GM18951 (cell line): ENCODE data around the gene PLBD1.

Experiments
- POLR2A ChIP-seq: IDR thresholded peaks from 4 replicates; pipeline ENCODE4 v1.6.1; 2011; ENCODE audit warnings: mild to moderate bottlenecking; ENCODE audit not compliant: insufficient read length, insufficient read depth; ENCODE audit errors: extremely low read depth
- in situ Hi-C: fragments of 300-500 bp; cut with MboI; formaldehyde crosslinking; loops from one replicate; pipeline ENCODE4 v1.12.0; 2022; ENCODE audit warnings: low sequenced_read_pairs, mixed read lengths, inconsistent platforms; ENCODE audit not compliant: unreplicated experiment

Gene PLBD1

DNA sequence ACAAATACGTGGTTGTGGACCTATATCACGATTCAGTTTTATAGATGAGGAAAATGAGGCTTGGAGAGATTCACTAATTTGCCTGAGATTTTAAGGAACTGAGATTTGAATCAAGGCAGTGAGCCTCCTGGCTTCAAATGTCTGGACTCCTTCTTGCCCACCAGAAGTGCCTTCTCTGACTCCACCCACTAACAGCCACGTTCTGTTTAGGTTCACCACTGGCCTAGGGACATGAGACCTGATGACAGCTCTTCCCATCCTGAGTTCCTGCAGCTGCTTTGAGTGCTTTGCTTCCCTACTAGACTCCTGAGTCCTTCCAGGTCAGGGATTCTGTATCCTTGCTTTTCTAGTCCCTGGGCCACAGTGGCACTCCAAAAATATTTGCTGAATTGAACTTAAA, 57.1 kb downstream of the PLBD1 start:
- TF ChIP-seq POLR2A, result no peak
- in situ Hi-C loops, result no loop called here

DNA sequence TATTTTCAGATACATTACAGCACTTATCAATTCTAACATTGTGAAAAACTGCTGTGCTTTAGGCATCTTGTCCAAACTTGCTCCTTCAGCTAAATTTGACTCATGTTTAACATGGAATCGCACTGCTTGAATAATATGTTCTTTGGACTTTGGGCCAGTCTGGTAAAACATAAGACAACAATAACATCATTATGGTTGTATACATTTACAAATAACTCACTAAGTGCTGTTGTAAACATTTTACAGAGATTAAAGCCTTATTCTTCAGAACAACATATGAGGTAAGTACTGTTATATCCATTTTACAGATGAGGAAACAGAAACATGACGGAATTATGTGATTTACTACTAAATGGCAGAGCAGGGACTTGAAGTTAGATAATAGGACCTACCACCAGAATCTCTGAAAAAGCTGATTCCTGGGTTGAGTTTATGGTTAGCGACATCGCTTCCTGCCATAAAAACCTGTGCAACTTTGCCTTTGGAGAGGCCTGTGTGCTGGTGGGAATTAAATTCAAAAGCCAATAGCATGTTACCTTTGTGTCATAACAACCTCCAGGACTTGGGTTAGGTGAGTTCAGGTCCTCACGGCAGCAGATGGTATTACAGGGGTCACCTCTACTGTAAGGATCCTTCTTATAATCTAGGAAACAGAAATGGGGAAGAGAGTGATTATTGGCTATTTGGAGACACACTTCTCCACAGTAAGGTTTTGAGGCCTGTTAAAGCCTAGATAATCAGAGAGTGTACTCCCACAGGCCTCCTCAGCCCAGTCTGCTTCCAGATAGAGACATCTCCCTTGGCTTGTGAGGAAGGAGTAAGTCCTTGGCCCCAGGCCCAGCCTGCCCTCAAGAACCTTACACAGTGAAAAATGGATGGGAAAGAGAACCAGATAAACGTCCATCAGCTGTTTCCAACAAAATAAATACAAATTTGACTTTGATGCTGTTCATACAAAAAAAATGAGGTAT, 61.8 kb downstream of the PLBD1 start:
- TF ChIP-seq POLR2A, result no peak
- in situ Hi-C loops, result no loop called here

DNA sequence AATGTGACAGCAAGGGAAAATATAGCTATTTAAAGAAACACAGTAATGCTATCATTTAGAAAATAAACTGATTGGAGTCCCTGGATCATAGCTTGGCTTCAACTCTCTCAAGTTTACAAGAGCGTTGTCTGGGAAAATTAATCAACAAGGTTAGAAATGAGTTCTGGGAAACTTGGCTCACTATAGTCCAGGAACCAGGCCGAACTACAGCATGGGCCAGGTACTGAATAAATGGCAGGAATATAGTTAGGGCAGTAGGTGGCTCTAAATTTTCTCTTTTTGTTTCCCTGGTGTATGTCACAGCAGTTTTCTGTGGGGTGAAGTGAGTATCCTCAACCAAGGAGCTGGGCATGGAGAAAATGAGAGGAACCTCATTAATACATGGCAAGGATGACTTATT, 72.4 kb downstream of the PLBD1 start:
- in situ Hi-C loops, result no loop called here
- no peak for TF ChIP-seq POLR2A

DNA sequence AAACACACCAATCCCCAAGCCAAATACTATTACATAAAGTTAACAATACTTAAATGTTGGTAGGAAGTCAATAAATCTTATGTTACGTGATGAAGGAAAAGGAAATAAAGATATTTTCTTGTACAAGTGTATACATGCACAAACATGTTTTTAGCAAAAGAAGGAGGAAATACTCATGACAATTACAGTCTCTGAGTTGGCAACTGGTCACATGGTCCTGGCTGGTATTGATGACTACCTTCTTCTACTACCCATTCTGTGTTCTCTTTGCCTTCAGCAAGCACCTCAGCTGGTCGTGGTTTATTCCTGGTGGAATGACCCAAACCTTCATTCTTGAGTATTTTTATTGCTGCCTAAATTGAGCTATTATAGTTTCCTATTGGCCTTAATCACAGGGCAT, 84.8 kb downstream of the PLBD1 start:
- in situ Hi-C loops, result no loop called here
- TF ChIP-seq POLR2A, result no peak

DNA sequence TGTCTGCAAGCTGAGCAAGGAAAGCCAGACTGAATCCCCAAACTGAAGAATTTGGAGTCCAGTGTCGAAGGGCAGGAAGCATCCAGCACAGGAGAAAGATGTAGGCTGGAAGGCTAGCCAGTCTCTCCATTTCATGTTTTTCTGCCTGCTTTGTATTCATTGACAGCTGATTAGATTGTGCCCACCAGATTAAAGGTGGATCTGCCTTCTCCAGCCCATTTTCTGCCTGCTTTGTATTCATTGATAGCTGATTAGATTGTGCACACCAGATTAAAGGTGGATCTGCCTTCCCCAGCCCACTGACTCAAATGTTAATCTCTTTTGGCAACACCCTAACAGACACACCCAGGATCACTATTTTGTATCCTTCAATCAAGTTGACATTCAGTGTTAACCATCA, 85.3 kb downstream of the PLBD1 start:
- TF ChIP-seq POLR2A, result no peak
- in situ Hi-C loops, result no loop called here

DNA sequence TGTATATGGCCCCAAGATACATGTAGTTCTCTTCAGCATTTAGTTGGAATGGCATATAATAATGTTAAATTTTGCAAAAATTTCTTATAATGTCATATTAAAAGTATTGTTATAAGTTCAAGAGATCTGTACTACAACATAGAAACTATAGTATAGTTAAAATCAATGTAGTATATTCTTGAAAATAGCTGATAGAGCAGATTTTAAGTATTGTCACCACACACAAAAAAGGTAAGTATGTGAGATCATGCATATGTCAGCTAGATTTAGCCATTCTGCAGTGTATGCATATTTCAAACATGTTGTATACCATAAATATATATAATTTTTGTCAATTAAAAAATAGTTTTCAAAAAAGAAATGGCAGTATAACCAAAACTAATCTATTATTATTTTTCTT, 86.5 kb downstream of the PLBD1 start:
- no peak for TF ChIP-seq POLR2A

DNA sequence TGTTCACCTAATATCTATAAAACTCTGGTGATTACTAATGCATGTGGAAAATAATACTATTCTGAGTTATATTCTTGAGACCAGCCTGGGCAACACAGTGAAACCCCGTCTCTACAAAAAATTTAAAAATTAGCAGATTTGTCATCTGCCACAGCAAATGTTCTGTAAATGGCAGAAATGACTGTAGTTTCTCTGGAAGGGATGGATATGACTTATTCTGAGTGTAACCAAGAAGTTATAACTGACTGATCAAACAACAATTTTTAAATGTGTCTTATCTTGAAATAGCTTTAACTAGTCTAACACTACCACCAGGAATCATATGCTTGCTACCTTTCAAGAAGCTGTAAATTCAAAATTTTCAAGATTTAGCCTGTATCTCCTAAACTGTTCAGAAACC, 88.7 kb downstream of the PLBD1 start:
- no peak for TF ChIP-seq POLR2A
- in situ Hi-C loops, result no loop called here

More for the DNA sequence above, 86.5 kb downstream of the PLBD1 start:
- in situ Hi-C loops, result no loop called here

DNA sequence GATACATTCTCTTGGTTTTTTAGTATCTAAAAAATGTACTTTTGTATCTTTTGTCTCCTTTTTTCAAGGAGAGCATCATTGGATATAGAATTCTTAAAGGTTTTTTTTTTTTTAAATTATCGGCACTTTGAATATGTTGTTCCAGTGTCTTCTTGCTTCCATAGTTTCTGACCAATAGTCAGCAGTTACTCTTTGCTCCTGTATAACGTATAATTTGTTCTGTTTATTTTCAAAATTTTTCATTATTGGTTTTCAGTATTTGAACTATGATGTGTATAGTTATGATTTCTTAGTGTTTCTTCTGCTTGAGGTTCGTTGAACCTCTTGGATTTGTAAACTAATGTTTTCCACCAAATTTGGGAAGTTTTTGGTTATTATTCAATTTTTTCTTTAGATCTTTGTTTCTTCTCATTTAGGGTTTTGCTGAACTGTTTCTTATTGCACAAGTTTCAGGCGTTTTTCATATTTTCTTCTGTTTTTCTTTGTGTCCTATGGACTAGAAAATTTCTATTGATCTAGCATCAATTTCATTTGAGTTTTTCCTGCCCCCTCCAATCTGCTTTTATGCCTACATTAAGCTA, 93.9 kb downstream of the PLBD1 start:
- no peak for TF ChIP-seq POLR2A
- in situ Hi-C loops, result no loop called here

DNA sequence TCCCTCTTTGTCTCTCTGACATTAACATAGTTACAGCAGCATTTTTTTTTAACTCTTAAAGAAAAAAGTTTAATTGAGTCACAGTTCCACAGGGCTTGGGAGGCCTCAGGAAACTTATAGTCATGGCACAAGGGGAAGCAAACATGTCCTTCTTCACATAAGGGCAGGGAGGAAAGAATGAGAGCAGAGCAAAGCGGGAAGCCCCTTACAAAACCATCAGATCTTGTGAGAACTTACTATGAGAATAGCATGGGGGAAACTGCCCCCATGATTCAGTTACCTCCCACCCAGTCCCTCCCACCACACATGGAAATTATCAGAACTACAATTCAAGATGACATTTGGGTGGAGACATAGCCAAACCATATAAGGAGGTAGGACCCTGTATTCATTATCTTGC, 96.2 kb downstream of the PLBD1 start:
- TF ChIP-seq POLR2A, result no peak
- in situ Hi-C loops, result no loop called here

DNA sequence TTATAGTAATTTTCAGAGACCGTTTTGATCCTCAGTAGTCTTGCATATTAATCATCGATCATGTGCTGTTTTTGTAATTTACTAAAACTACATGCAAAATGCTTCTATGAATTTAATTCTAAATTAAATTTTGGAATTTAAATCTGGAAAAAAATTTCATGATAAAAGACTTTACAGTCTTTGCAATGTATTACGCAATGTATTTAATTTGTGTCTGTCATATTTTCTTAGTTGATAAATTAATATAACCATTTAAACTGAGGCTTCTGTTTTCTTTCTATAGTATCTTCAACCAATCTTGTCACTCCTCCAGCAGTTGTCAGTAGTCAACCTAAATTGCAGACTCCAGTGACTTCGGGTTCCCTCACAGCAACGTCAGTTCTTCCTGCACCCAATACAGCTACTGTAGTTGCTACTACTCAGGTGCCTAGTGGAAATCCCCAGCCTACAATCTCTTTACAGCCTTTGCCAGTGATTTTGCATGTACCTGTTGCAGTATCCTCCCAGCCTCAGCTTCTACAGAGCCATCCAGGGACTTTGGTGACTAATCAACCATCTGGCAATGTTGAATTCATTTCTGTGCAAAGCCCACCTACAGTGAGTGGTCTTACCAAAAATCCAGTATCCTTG, 107.4 kb downstream of the PLBD1 start:
- no peak for TF ChIP-seq POLR2A
- in situ Hi-C loops, result no loop called here

DNA sequence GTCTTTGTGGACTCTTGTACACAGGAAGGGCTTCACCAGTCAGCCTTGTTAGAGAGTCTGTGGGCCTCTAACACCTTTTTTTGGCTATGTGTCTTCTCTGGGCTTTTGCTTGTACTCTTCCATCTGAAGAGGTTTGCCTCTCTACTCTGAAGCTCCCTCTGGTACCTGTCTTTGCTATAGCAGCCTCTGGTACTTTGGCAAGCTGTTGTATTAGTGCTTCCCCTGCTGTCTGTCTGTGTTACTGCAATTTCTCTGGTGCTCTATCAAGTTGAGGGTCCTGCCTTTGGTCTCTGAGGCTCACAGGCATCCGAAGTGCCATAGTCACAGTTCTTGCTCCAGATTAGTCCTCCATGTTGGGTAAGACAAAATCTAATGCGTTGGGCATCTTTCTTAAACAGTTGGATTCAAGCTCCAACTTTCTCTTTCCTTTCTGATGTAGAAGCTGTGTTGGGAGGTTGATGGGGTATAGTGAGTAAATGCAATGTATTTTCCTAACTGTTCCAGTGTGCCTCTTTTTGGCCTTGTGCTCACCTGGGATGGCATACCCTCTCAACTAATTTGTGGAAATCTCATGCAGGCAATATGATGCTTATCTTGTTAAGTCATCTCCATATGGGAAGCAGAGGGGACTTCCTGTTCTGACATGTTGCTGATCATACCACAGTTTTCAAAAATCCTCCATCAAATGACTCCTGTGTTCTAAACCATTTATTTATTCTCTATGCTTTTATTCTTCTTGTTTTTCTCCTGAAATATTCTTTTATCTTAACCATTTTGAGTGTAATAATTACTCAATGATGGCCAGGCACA, 113.4 kb downstream of the PLBD1 start:
- TF ChIP-seq POLR2A, result no peak
- in situ Hi-C loops, result no loop called here
